ENCODE measurements around the gene GLT6D1.

DNA sequence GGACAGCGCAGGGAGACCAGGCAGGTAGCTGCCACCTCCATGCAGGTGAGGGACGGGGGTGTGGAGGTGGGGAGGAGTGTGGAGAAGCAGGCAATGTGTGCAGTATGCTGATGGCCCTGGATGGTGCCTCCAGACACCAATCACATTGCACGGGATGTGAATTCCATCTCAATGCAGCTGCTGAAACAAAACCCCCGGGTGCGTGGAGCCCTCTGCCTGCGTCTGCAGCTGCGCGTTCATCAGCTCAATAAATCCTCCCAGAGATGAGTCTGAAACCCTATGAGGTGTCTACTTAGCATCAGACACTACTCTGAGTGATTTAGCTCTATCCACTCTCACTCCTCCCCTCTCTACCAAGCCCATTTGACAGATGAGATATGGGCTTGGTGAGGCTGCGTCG is 49.7 kb upstream of the GLT6D1 start:
- TF ChIP-seq, protein P1, sequence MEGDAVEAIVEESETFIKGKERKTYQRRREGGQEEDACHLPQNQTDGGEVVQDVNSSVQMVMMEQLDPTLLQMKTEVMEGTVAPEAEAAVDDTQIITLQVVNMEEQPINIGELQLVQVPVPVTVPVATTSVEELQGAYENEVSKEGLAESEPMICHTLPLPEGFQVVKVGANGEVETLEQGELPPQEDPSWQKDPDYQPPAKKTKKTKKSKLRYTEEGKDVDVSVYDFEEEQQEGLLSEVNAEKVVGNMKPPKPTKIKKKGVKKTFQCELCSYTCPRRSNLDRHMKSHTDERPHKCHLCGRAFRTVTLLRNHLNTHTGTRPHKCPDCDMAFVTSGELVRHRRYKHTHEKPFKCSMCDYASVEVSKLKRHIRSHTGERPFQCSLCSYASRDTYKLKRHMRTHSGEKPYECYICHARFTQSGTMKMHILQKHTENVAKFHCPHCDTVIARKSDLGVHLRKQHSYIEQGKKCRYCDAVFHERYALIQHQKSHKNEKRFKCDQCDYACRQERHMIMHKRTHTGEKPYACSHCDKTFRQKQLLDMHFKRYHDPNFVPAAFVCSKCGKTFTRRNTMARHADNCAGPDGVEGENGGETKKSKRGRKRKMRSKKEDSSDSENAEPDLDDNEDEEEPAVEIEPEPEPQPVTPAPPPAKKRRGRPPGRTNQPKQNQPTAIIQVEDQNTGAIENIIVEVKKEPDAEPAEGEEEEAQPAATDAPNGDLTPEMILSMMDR (IDR thresholded peaks at IDR 0.05 in 8 of 11, conservative IDR thresholded peaks at IDR 0.05 in 3 of 11): no peak
- TF ChIP-seq POLR2AphosphoS5 (IDR thresholded peaks at IDR 0.05) (no peak), POLR2A (IDR thresholded peaks at IDR 0.05) (no peak)

Data from spleen (tissue), 7 donors.